Measurements from ENCODE around the gene AP1S1.

DNA sequence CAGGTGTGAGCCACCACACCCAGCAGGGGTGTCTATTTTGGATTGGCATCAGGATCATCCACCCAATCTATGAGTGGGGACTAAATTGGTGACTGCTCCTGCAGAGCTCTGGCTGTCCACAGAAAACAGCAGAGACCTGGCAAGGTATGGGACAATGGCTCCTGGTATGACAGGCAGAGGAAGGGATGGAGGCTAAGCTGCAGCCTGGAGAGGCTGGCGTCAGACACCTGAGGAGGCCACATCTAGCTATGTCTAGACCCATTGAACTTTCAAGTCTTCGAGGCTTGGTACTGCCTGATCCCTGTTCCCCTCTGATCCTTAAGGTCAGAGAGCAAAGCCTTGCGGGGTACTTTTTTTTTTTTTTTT is 30.6 kb upstream of the AP1S1 start:
- TF ChIP-seq, protein P1, sequence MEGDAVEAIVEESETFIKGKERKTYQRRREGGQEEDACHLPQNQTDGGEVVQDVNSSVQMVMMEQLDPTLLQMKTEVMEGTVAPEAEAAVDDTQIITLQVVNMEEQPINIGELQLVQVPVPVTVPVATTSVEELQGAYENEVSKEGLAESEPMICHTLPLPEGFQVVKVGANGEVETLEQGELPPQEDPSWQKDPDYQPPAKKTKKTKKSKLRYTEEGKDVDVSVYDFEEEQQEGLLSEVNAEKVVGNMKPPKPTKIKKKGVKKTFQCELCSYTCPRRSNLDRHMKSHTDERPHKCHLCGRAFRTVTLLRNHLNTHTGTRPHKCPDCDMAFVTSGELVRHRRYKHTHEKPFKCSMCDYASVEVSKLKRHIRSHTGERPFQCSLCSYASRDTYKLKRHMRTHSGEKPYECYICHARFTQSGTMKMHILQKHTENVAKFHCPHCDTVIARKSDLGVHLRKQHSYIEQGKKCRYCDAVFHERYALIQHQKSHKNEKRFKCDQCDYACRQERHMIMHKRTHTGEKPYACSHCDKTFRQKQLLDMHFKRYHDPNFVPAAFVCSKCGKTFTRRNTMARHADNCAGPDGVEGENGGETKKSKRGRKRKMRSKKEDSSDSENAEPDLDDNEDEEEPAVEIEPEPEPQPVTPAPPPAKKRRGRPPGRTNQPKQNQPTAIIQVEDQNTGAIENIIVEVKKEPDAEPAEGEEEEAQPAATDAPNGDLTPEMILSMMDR (IDR thresholded peaks at IDR 0.05): no peak
- TF ChIP-seq ZFX (IDR thresholded peaks at IDR 0.05; ENCODE audit: borderline replicate concordance): no peak

Measured in 22Rv1 (cell line).